OCI-M2 (cell line): ENCODE results near the gene OR2T8.

Experiments used
- DNase-seq: peaks from one replicate; lab custom pipeline; 2025; ENCODE audit not compliant: unreplicated experiment; lab: John Stamatoyannopoulos, UW

The OR2T8 gene

GRCh38 chr1:247961791-247962190, 41.7 kb downstream of the OR2T8 start:
- no peak for DNase-seq

GRCh38 chr1:247962911-247963588, 43.0 kb downstream of the OR2T8 start:
- DNase-seq, result no peak

- no peak for DNase-seq
Observed at GRCh38 chr1:247964933-247965332, 44.9 kb downstream of the OR2T8 start, which contains the start of gene OR2AK2. Gene OR2AK2 (plus strand): TSS chr1:247965233. CDS start chr1:247965377, 144 bp downstream.

DNA sequence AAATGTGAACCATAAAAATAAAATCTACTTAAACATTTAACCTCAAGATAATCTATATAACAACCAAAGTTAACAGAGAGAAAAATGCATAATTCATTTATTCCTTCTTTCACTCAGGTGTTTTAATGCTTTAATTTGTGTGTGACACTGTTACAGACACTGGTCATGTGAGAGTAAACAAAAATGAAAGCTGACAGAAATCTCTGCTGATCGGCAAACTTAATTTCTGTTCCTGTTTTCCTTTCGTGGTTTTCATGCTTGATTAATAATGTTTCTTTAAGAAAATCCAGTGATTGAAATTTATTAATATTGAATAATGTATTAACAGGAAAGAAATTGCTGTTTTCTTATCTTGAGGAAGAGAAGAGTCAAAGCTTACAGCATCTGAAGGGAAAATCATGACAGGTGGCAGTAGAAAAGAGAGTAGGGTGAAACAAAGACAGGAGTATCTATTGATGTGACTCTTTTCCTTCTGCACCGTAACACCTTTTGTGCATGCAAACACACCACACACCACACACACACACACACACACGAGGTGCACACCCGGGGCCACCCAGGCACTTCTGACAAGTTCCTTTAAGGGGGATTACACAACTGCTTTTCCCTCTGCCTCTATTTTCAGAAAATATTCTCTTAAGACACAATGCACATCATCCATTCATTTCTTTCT, 46.6 kb downstream of the OR2T8 start:
- no peak for DNase-seq
